NCI-H187 (cell line): Measurements from ENCODE around the gene AJM1.
"Not testable (repeated sequence)": the region's sequence is repeated elsewhere in the genome, so short reads cannot be mapped to it uniquely, and the experiment has no call there.

Source experiments
- DNase-seq, 2 experiments: peaks; one replicate each; lab custom pipeline; 2025; lab: John Stamatoyannopoulos, UW

AJM1 gene

DNA sequence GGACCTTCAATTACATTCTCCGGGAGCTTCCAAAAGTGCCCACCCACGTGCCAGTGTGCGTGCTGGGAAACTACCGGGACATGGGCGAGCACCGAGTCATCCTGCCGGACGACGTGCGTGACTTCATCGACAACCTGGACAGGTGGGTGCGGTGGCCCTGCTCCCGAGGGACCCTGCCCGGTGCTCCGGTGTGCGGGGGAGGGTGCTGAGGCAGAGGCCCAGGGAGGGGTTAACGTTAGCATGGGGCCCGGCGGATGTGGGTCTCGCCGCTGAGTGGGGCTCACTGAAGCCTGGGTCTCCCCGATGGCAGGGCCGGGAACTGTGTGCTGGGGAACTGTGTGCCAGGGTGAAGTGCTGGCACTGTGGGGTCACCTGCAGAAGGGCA lies 10.6 kb upstream of the AJM1 start:
- no peak for DNase-seq

DNA sequence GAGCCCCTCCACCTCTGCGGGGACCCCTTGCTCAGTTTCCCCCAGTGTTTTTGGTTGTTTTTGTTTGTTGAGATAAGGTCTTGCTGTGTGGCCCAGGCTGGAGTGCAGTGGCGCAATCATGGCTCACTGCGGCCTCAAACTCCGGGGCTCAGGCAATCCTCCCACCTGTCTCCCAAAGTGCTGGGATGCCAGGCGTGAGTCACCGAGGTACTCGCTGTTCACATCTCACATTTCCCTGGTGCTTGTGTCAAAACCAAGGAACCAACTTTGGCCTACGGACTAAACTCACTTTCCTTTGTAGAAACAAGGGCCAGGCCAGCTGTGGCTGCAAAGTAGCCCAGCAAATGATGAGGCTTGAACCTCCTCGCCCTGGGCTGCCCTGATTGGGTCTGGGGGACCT lies 9.7 kb upstream of the AJM1 start:
- DNase-seq: no peak

DNA sequence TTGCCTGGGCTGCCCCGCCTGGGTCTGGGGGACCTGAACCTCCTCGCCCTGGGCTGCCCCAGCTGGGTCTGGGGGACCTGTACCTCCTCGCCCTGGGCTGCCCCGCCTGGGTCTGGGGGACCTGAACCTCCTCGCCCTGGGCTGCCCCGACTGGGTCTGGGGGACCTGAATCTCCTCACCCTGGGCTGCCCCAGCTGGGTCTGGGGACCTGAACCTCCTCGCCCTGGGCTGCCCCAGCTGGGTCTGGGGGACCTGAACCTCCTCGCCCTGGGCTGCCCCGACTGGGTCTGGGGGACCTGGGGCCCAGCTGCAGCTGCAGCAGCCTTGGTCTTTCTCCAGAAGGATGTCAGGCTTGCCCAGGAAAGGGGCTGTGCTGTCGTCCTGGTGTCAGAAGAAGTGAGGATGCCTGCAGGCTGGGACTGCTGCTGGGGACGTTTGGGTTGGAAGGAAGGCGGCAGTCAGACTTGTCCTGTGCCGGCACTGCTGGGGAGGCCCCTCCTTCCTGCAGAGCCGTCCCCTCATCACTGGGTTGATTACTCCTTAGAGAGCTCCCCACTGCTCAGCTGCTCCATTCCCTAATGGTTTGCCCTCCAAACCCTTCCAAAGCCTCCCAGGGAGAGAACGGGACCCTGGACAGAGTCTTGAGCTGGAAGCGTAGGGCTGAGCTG lies 8.8 kb upstream of the AJM1 start:
- not testable (repeated sequence) for DNase-seq

DNA sequence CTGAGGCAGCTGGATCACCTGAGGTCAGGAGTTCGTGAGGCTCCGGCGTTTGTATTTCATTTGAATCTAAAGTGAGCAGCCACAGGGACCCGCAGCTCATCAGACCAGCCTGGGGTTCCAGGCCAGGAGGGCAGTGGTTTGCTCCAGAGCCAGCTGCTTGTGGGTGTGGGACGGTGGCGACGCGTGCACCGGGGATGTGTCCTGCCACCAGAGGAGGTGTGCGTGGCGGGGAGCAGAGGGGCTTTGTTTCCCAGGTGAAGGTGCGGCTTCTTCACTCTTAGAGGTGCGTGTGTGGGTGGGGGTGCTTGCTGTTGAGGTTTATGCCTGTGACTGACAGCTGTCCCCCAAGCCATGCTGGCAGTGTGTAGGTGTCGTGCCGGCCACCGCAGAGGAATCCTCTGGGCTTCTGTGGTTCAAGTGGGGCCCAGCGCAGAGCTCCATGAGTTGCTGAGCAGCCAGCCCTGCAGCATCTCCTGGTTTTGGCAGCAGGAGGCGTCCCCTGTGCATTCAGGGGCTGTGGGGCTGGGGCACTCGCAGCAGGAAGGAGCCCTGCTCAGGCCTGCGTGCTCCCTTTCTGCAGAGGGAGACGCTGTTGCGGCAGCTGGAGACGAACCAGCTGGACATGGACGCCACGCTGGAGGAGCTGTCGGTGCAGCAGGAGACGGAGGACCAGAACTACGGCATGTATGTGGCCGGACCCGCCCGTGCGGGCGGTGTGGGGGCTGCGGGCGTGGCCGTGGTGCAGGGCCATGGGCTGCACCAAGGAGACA lies 6.9 kb upstream of the AJM1 start:
- DNase-seq: no peak

DNA sequence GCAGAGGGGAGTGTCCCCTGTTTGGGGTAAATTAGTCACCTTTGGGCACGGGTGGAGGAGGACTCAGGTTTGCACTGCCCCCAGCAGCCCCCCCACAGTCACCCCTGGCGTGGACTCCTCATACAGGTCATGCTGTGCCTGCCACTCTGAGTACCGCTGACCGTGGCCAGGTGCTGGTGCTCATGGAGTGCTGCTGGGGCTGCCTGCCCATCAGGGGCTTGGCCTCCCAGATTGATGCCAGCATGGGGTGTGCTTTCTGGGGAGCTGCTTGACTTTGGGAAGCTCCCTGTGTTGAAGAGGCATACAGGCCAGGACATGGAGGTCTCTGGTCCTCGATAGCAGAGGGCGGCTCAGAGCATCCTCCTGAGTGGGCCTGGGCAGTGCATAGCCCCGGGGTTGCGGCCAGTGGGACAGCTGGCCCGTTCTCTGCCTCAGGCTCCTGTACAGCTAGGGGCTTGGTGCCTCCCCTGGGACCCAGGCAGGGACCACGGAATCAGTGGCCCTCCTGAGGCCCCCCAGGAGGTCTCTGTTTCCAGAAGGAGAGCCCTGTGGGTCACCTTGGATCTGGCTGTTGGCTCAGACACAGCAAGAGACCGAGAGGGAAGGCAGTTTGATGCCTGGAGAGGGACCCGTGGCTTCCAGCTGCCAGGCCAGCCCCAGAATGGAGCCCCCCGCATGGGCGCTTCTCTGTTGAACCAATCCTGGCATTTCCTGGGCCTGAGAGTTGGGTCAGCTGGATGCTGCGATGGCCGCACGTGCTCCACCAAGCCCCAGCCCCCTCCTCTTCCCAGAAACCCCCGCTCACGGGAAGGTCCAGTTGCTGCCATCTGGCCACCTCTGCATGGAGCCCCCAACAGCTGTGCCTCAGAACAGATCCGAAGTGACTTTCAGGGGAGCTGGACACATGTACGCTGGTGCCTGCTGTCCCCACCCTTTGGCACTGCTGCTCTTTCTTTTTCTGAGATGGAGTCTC lies 6.1 kb upstream of the AJM1 start:
- no peak for DNase-seq

DNA sequence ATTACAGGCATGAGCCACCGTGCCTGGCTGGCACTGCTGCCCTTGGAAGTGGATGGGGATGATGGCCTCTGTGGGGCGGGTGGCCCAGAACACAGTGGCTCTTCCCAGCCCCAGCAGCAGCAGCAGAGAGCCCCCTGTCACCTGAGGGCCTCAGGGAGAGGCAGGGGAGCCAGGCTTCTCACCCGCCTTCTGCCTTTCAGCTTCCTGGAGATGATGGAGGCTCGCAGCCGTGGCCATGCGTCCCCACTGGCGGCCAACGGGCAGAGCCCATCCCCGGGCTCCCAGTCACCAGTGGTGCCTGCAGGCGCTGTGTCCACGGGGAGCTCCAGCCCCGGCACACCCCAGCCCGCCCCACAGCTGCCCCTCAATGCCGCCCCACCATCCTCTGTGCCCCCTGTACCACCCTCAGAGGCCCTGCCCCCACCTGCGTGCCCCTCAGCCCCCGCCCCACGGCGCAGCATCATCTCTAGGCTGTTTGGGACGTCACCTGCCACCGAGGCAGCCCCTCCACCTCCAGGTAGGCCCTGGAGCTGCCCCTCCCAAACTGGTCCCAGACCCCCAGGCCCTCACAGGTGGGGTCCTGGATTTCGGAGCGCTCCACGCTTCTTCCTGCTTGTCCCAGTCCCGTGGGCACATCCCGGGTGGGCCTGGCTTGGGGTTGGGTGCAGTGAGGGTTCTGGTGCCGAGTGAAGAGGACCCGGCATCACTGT lies 5.0 kb upstream of the AJM1 start:
- DNase-seq: no peak

DNA sequence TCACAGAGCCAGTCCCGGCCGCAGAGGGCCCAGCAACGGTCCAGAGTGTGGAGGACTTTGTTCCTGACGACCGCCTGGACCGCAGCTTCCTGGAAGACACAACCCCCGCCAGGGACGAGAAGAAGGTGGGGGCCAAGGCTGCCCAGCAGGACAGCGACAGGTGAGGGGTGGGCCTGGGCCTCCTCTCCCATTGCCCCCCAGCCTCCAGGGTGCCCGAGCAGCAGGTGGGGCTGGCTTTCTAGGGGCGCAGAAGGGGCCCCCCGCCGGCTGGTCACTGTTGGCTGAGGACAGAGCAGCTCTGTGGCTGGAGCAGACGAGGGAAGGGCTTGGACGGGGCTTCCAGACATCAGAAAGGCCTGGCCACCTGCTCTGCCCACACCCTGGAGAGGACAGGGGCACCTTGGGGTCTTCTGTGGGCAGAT lies 4.4 kb upstream of the AJM1 start:
- not testable (repeated sequence) for DNase-seq

DNA sequence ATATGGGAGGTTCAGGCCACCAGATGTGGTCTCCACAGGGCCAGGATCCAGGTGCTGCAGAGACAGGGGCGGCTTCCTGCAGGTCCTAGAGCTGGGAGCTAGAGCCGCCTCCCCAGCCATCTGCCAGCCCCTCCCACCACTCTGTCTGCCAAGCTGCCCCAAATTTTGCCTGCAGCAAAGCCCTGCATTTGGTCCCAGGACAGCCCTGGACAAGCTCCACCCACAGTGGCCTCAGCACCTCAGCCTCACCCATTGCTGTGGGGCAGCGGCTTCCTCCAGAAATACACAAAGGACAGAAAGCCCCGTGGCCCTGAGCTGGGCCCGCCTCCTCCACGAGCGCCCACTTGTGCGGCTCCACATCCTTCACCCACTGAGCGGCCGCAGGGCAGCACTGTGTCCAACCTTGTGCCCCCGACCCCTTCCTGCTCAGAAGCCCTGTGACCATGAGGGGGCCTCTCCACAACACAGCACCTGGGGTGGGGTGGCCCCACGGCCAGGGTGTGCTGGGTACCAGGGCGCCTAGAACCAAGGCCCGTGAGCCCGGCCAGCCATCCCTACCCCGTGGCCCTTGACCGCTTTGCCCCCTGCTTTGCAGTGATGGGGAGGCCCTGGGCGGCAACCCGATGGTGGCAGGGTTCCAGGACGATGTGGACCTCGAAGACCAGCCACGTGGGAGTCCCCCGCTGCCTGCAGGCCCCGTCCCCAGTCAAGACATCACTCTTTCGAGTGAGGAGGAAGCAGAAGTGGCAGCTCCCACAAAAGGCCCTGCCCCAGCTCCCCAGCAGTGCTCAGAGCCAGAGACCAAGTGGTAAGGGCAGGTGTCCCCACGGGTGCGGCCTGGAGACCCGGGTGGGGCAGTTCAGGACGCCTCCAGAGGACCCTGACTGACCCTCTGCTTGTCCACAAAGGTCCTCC lies 3.7 kb upstream of the AJM1 start:
- no peak for DNase-seq

DNA sequence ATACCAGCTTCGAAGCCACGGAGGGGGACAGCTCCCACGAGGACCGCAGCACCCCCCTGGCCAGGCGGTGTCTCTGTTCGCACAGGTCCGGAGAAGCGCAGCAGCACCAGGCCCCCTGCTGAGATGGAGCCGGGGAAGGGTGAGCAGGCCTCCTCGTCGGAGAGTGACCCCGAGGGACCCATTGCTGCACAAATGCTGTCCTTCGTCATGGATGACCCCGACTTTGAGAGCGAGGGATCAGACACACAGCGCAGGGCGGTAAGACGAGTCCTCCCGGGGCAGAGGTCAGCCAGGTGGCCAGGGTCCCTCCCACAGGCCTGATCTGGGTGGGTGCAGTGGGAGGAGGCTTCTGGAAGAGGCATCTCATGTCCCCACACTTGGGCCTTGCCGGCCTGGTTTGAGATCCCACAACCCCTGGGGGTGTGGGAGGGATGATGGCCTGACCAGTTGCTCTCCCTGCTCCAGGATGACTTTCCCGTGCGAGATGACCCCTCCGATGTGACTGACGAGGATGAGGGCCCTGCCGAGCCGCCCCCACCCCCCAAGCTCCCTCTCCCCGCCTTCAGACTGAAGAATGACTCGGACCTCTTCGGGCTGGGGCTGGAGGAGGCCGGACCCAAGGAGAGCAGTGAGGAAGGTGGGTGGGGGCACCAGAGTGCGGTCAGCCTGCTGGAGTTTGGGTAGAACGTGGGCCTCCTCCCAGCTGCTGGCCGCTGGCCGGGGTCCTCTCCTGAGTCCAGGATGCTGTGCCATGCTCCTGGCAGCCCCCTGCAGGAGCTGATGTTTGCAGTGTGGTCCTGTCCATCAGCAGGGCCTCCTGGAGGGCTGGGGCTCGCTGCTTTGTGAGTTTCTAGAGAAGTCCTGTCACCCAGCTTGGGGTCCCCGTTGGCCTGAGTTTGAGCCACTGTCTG lies 2.8 kb upstream of the AJM1 start:
- DNase-seq: no peak

DNA sequence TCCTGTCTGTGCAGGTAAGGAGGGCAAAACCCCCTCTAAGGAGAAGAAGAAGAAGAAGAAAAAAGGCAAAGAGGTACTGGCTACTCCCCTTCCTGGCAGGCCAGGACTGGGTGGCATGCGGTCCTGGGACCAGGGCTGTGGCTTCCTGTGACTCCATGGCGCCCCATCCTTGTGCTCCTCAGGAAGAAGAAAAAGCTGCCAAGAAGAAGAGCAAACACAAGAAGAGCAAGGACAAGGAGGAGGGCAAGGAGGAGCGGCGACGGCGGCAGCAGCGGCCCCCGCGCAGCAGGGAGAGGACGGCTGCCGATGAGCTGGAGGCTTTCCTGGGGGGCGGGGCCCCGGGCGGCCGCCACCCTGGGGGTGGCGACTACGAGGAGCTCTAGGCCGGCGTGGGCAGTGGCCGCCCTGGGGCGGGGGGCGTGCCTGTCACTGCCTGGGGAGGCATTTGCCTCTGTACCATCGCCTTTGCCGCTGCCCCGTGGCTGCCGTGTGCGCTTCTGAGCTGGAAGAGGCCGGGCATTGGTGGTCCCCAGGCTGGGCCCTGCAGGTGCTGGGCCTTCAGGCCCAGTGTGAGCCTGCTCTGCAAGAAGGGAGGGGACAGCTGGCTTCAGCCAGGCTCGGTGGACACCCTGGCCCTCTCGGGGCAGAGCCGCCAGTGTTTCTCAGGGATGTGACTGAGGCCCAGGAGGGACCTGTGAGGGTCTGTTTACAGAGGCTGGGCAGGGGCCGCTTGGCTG lies 2.0 kb upstream of the AJM1 start:
- DNase-seq: peak in 1 of 2 experiments; percentile 8

DNA sequence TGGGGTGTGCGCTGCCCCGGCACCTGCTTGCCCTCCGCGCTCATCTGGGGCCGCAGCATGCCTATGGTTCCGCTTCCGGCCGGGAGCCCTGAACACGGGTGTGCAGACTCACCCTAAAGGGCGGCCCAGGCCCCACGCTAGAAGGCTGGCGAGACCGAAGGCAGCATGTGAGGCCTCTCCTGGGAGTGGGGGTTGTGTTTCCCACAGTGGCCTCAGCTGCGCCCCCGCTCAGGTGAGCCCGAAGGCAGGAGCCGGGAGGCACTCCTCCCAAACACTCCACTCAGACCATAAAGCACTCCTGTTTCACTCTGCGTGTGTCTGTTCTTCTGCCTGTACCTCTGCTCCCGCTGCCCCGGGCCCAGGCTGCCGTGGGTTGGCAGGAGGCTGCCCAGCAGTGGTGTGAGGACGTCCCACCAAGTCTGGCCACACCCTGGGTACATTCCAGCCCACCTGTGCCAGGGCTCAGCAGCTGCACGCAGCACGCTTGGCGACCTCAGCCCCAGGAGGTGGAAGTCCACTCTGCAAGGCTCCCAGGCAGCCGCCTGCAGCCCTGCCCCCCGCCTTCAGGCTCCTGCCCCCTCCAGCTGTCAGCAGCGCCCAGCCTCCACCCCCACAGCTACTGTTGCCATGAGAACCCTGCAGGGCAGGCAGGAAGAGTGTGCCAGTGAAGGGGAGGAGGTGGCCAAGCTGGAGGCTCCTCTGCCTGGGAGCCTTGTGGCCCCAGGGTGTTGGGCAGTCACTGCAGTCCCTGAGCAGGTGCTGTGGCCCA lies 1.2 kb upstream of the AJM1 start:
- peak; percentile 10 to 49 for DNase-seq

DNA sequence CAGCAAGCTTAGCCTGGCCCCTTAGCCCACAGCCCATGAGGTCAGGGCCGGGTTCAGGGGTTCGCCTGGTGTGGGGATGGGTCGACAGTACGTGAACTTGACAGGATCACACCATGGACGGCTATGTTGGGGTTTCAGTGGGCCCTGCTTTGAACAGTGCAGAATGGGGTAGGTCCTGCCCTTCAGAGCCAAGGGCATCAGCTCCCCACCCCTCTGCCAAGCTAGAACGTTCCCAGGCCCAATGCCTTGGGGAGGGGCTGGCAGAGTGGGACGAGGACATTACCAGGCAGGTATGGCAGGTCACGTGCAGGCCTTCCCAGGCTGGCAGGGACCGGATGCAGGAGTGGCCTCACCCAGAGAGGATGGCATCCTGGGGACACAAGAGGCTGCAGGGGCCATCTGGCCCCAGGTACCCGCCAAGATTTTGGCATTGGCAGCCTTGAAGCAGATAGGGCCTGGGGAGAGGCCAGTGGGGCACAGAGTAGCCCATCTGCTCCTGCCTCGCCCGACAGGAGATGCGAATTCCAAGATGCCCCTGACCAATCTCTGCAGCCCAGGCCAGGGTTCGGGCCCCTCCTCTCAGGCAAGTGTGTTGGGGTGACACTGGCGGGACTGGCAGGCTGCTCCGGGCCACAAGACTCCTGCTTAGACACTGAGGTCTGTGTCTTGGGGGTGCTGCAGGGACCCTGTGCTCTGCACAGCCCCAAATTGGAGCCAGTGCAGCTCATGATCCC lies 465 bp upstream of the AJM1 start:
- not testable (repeated sequence) for DNase-seq

DNA sequence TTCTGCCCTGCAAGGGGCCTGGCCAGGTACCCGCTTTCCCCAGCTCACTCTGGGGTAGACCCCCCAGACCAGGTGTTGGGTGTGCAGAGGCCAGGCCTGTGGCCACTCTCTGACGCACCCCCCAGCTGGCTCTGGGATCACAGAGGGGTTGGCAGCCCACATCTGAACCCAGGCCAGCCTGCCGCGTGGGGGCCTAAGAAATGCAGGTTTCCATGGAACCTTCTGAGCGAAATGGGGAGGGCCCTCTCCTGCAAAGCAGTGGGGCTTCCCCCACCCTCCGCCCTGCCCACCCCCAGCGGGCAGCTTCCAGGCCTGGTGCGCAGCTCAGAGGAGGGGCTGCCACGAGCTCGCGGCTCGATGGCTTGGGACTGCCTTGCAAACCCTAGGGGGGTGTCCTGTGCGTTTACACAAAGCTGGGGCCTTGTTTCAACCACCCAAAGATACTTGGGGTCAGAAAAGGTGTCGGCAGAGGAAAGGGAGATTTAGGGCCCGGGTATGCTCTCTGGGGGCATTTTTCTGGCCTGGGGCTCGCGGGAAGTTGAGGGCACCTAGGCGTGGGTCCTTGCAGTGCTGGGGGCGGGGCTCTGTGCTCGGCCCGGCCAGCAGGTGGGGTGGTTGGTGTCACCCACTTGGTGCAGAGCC lies 1.0 kb downstream of the AJM1 start:
- DNase-seq: not testable (repeated sequence)

DNA sequence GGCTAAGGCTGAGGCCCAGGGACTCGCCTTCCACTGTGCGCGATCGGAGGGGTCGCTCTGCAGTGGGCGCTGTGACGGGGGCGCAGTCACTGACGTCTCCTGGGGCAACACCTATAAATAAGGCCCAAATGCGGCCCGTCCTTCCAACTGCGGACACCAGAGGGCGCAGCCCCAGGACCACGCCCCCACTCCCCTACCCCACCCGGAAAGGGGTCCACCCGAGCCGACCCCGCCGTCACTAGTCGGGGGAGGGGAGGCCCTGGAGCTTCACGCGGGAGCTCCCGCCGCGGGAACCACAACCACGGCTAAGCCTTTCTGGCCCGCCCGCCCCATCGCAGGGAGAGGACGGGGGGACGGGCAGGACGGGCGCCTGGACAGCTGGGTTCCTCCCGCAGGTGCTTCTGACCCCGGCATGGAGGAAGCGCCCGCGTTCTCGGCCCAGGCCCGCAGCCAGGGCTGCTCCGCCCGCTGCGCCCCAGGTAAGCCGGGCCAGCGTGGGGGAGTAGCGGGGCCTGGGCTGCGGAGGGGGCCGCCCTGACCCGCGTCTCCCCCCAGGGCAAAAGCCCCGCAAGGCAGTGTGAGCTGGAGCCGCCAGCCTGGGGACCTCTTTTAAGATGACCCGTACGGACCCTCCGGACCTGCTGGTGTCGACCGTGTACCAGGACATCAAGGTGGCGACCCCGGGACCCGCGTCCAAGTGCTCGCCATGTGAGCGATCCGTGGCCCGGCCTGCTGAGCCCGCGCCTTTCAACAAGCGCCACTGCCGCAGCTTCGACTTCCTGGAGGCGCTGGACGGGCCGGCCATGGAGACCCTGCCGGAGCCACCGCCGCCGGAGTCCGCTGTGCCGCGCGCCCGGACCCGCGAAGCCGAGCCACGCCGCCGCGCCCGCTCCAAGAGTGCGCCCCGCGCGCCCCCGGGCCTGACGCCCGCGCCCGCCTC lies 1.8 kb downstream of the AJM1 start:
- DNase-seq: not testable (repeated sequence)

DNA sequence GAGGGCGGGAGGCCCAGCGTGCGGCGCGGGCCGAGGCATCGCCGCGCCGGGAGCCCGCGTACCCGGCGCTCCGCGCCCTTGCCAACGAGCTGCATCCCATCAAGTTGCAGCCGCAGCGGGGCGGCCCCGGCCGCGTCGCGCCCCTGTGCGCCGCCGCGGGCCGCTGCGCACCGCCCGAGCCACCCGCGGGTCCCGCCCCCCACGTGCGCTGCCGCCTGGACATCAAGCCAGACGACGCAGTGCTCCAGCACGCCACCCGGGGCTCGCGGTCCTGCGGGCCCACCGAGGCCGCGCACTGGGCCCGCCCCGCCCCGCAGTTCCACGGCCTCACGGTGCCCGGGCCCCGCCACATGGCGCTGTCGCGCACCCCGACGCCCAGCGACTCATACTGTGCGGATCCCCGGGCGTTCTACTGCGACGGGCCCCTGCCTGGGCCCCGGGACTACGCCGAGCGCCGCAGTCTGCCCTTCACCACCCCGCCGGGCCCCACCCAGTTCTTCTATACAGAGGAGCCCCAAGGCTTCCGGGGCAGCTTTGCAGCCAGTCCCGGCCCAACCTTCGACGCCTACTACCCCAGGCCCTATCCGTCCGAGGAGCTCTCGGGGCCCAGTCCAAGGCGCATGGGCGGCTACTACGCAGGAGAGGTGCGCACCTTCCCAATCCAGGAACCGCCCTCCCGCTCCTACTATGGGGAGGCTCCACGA lies 2.6 kb downstream of the AJM1 start:
- DNase-seq: no peak
